H7 (cell line): ENCODE measurements around the gene HGFAC. TPM values are rescaled to one million over a fixed set of nuclear protein-coding genes. Genes with fewer than 3 reads are reported as not detected.

Experiments used
- DNase-seq: peaks from one replicate; pipeline ENCODE4 v3.0.0; 2012
- H3K27me3 ChIP-seq: 2 replicates; pipeline ENCODE4 v1.6.0; 2011; ENCODE audit warnings: mild to moderate bottlenecking, low read length; ENCODE audit not compliant: control insufficient read depth, insufficient read depth
- H3K36me3 ChIP-seq: replicated peaks from 2 replicates; pipeline ENCODE4 v1.5.1; 2011; ENCODE audit warnings: low read length; ENCODE audit not compliant: control insufficient read depth, insufficient read depth
- H3K4me3 ChIP-seq: 2 replicates; pipeline ENCODE4 v1.5.1; 2011; ENCODE audit warnings: low read depth, mild to moderate bottlenecking, control low read depth, low read length, moderate library complexity; ENCODE audit not compliant: insufficient read depth
- total RNA-seq: library from RNA; depleted of rRNA; stranded (reverse); fragments of >200 nt; shearing (Covaris generic); gene quantifications from 2 replicates; pipeline ENCODE4 v1.2.3, GENCODE V29; 2014

The HGFAC gene
- total RNA-seq, 1 experiment from 2014 or later, result 0.03 TPM

DNA sequence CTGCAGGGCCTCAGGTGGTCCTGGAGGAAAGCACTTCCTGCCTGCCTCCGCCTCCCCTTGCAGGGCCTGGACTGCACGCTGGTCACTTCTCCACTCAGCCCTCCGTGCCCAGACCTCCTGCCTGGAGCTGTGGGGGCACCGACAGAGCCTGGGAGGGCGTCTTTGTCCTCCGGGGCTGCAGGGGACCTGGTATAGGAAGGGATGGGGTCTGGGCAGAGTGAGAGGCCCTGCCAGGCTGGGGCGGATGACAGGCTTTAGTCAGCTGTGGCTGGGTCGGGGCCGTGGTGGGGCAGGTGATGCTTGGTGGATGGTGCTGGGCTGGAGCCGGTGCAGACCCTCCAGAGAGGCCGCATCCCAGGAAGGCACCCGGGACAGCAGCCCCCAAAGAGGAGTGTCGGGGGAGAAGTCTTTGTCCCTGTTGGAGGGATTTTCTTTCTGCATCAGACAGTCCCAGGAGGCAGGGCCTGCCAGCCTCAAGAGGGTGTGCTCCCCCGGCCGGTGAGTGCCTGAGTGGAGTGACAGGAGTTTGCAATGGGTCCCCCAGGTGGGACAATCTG, 22.7 kb downstream of the HGFAC start:
- H3K27me3 ChIP-seq, result no peaks in the 10 kb centered on the region; the same call in 1 of the 2 replicates
- H3K4me3 ChIP-seq, result no peak overlapping the region
- DNase-seq, result no peak
- H3K36me3 ChIP-seq, result no peaks in the 10 kb centered on the region

DNA sequence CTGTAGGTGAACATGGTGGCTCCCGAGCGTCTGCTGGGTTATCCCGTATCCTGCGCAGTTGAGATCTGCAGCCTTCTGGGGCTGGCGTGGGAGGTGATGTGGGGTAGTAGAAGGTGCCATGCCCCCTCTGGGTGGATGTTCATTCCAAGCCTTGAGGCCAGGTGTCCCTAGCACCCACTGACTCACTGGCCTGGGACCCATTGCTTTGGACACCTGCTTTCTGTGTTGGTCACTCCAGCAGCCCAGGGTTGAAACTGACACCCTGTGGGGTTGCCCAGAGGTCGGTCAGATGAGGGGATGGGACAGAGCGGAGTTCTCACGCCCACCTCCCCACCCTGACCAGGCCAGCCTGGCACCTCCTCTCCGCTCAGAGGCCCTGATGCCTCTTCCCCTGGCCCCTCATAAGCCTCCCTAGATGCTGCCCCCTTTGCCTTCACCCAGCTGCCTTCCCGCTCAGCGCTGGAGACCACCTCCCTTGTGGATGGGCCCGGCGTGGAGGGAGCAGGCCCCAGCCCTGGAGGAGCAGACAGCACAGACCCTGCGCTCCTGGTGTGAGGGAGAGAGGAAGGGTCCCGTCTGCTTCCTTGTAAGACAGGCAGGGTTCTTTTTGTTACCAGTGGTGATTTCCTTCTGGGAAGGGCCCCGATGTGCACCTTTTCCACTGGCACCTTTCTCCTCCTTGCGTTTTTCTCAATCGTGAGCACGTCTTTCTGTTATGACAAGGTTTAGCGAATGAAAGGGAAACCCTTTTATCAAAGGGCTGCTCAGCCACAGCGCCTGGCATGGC, 23.3 kb downstream of the HGFAC start:
- no peaks in the 10 kb centered on the region for H3K36me3 ChIP-seq
- peak; percentile 74 for DNase-seq
- no peaks in the 10 kb centered on the region; the same call in 1 of the 2 replicates for H3K27me3 ChIP-seq
- no peak overlapping the region for H3K4me3 ChIP-seq

DNA sequence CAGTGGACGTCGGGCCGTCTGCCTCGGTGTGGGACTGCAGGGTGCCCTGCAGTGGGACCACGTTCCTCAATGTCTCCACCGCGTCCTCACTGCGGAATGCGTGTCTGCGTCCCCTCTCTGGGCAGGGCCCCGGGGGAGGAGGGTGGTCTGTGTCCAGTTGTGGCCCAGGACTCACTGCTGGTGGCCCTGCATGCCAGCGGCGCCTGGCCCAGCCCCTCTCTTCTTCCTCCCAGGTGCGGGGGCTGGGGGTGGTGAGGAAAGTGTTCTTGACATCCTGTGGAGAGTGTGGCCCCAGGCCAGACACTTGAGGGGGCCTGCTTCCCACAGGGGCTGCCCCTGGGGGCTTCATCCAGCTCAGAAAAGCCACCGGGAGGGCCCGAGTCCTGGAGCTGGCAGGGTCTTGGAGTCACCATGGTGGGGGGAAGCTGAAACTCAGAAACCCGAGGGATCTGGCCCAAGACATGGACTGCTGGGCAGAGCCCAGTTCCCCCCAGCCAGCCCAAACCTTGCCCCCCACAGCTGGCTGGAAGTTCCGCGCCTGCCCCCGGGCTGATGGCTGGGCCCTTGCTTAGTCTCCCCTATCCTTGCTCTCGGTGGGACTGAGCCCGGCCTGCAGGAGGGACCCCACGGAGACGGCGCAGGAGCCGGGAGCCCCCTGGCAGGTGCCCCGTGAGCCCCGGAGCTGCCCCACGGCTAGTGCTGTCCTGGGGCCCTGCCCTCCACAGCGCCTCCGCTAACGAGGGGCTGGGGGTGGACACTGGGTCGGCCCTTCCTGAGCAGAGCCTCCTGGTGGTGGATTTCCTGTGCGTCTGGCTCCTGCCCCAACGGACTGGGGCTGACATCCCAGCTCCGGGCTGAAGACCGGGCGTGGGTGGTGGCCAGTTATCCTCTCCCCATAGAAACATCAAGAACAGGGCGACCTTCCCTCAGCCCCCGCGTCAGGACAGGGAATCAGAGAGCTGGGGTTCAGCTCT, 24.2 kb downstream of the HGFAC start:
- Histone ChIP-seq H3K4me3 (no peak overlapping the region), H3K27me3 (no peaks in the 10 kb centered on the region; the same call in 1 of the 2 replicates), H3K36me3 (no peaks in the 10 kb centered on the region)
- peak; percentile 96 for DNase-seq

DNA sequence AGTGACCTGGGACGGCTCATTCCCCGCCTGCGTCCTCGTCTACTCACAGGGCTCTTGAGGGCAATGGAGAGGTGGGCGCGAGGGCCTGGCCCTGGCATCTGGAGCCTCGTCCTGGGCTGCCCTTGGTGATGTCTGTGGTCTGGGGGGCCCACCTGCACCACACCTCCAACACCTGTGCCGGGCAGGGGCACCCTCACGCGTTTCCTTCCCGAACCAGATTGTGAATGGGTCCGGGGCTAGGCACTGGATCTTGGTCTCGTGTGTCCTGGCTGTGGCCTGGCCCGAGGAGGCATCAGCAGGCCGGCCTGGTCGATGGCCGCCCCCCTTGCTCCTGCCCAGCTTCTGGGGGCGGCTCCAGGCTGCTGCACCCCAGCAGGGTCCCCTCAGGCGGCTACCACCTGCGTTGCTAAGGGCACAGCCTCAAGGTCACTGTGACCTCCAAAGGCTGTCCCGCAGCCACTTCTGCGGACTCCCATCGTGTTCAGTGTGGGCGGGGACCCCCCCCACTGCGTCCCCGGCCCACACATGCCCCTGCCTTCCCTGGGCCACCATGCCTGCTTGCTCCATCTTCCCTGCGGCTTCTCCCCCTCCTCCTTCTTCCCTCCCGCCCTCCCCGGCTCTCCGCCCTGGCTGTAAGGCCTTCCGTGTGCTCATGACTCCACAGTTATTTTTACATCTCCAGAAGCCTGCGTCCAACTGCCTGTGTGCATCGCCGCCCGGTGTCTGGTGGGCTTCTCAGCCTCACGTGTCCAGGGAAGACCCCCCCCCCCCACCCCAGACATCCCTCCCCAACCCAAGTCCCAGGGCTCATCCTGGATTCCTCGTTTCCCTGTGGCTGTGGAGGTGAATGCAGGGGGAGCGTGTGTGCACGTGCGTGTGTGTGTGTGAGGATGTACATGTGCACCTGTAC, 25.2 kb downstream of the HGFAC start:
- no peaks in the 10 kb centered on the region; the same call in 1 of the 2 replicates for H3K27me3 ChIP-seq
- peak; percentile 72 for DNase-seq
- no peak overlapping the region for H3K4me3 ChIP-seq
- no peaks in the 10 kb centered on the region for H3K36me3 ChIP-seq

DNA sequence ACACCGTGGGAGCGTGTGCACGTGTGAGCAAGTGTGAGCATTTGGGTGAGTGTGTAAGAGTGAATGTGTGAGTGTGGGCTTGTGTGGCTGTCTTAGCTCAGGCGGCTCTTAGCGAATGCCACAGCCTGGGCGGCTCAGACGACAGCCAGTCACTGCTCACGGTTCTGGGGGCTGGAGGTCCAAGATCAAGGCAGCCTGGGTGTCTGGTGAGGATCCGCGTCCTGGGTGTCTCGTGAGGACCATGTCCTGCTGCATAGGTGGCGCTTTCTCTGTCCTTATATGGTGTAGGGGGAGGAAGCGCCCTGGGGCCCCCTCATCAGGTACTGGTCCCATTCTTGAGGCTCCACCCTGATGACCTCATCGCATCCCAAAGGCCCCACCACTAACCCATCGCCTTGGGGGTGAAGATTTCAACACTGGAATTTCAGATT, 25.8 kb downstream of the HGFAC start:
- H3K4me3 ChIP-seq, result no peak overlapping the region
- H3K36me3 ChIP-seq, result no peaks in the 10 kb centered on the region
- DNase-seq, result peak; percentile 54
- no peaks in the 10 kb centered on the region; the same call in 1 of the 2 replicates for H3K27me3 ChIP-seq

DNA sequence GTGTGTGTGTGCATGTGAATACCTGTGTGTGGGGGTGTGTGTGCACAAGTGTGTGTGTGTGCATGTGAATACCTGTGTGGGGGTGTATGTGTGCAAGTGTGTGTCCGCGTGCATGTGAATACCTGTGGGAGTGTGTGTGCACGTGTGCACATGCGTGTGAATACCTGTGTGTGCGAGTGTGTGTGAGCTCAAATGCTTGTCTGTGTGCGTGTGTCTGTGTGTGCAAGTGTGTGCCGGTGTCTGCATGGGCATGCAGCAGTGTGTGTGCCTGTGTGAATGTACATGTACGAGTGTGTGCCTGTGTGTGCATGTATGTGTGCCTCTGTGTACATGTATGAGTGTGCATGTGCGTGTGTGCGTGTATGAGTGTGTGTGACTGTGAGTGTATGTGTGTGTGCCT, 26.4 kb downstream of the HGFAC start:
- peak; percentile 4 for DNase-seq
- Histone ChIP-seq H3K36me3 (no peaks in the 10 kb centered on the region), H3K4me3 (no peak overlapping the region), H3K27me3 (no peaks in the 10 kb centered on the region; the same call in 1 of the 2 replicates)

DNA sequence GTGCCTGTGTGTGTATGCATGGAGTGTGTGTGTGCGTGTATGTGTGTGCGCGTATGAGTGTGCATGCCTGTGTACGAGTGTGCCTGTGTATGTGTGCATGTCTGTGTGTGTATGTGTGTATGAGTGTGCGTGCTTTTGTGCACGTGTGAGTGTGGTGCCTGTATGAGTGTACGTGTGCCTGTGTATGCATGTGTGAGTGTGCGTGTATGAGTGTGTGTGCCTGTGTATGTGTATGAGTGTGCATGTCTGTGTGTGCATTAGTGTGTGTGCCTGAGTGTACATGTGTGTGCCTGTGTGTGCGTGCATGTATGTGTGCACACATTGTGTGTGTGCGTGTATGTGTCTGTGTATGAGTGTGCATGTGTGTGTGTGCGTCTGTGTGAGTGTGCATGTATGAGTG, 27.0 kb downstream of the HGFAC start:
- Histone ChIP-seq H3K4me3 (no peak overlapping the region), H3K36me3 (no peaks in the 10 kb centered on the region), H3K27me3 (no peaks in the 10 kb centered on the region; the same call in 1 of the 2 replicates)
- DNase-seq, result peak; percentile 2

DNA sequence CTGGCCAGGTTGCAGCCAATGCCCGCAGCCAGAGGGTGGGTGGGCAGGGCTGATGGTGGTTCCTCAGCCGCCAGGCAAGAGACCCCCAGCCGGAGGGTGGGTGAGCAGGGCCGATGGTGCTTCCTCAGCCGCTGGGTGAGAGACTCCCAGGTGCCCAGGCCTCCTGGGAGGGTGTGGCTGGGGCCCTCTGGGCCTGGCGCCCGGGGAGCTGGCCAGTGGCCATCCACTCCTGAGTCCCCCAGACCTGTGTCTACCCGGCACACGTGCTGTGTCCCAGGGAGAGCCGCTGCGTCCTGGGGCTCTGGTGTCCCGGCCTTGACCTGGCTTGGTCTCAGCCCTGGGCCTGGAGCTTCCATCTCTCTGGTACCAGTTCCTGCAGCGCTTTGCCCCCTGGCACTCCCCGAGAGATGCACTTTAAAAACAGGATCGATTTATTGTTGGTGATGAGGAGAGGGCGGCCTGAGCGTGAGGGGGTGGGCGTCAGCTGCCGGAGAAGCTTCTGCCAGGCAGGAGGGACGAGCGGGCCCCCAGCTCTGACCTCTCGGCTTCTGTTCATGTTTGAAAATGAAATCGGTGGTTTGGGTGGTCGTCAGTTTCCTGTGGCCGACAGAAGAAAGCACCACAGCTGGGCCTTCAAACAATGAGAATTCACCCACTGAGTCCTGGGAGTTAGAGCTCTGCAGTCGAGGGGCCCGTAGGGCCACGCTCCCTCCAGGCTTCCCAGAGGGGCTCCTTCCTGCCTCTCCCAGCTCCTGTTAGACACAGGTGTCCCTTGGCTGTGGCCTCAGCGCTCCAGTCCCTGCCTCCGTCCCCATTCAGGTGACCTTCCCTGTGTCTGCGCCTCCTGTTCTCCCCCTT, 27.8 kb downstream of the HGFAC start:
- Histone ChIP-seq H3K27me3 (no peaks in the 10 kb centered on the region), H3K4me3 (no peak overlapping the region), H3K36me3 (no peaks in the 10 kb centered on the region)
- DNase-seq, result peak; percentile 57

DNA sequence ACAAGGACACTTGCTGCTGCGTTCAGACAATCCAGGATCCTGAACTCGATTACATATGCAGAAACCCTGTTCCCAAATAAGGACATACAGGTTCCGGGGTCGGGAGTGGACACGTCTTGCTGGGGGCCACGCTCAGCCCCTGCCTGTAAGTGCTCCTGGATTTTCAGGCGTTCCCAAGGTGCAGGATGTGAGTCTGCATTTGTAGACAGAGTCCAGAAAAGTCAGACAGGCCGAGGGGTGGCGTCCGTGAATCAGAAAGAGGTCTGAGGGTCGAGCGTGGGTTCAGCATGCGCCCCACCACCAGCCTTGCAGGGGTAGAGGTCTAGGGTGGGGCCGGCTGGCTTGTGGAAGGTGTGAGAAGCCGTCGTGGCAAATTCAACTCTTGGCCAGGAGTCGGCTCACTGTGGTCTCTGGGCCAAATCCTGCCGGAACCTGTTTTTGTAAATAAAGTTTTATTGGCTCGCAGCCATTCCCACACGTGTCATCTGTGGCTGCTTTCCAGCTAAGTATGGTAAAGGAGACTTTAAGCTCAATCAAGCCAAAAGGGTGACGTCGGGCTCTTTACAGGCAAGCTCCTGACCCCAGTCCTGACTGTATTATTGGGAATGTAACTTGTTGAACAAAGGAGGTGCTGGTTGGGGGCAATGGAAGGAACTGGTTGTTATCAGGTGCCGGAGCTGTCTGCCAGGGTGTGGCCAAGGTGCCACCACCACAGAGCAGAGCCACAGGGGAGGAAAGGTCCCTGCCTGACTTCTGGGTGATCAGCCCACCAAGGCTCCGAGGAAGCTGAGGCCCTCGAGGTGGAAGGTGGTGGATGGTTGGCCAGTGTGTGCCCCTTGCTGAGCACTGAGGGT, 28.7 kb downstream of the HGFAC start:
- H3K27me3 ChIP-seq, result no peaks in the 10 kb centered on the region; the same call in 1 of the 2 replicates
- no peak overlapping the region for H3K4me3 ChIP-seq
- no peaks in the 10 kb centered on the region for H3K36me3 ChIP-seq
- peak; percentile 39 for DNase-seq

DNA sequence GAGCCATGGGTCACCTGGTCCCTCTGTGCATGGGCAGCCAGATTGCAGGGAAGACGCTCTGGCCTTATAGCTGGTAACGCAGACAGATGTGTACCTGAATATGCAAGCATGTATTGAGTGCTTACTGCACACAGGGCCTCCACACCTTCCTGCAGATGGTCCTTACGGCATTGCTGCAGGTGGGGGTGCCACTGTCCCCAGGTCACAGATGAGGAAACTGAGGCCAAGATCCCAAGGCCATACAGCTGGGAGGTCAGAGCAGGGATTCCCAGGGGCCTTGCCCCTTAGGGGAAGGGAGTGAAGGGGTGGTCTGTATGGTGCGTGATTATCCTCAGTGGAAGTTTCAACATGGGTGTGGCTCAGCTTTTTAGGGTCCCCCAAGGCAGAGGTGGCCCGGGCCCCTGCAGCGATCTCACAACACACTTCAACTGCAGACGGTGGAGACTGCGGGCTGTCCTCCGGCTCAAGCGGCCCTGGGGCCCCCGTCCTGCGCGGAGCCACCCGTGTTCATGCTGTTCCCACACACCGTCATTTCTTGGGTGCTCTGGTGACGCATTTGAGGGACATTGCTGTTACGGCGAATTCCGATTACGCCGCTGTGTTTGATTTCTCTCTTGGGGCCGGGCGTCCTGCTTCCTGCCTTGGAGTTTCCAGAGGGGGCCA, 29.5 kb downstream of the HGFAC start:
- Histone ChIP-seq H3K36me3 (no peaks in the 10 kb centered on the region), H3K4me3 (no peak overlapping the region), H3K27me3 (no peaks in the 10 kb centered on the region; the same call in 1 of the 2 replicates)
- peak; percentile 46 for DNase-seq

DNA sequence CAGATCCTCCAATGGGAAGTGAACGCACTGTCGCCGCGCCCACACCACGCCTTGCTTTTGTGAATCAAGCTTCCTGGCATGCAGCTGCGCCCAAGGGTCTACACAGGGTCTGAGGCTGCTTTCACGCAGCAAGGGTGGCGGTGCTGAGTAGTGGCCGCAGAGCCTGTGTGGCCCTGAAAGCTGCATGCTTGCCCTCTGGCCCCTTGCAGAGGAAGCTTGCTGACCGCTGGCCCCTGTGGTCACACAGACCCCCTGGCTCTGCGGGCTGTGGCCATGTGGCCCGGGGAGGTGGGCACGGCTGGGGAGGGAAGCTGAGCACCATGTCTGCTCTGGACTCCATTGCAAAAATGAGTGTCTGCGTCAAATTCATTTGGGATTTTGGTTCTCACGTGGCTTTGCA, 30.1 kb downstream of the HGFAC start:
- Histone ChIP-seq H3K27me3 (no peaks in the 10 kb centered on the region; the same call in 1 of the 2 replicates), H3K36me3 (no peaks in the 10 kb centered on the region), H3K4me3 (no peak overlapping the region)
- DNase-seq, result peak; percentile 58
